Measurements from ENCODE around the gene BACH1.

GRCh38 chr21:29279558-29279957 is 19.2 kb upstream of the BACH1 start:
- TF ChIP-seq EZH2 (IDR thresholded peaks at IDR 0.05; ENCODE audit: borderline replicate concordance, insufficient read depth, low read length, poor library complexity, severe bottlenecking) (no peak), POLR2AphosphoS5 (IDR thresholded peaks at IDR 0.05) (no peak), CTCF (IDR thresholded peaks at IDR 0.05; ENCODE audit: poor library complexity, severe bottlenecking) (no peak), TAF1 (IDR thresholded peaks at IDR 0.05; ENCODE audit: low read depth) (no peak)

Measured in neural cell (in vitro differentiated cells).